ENCODE results near the gene RPL10L. TPM values are rescaled to one million over a fixed set of nuclear protein-coding genes. Genes with fewer than 3 reads are reported as not detected.

The RPL10L gene
- not detected for total RNA-seq
- long read RNA-seq: 0 reads

GRCh38 chr14:46651526-46652144, at the start of gene RPL10L:
RPL10L (minus strand) TSS chr14:46651781; CDS start chr14:46651736, 45 bp downstream.
- no peak within 1 kb of the TSS for H3K4me3 ChIP-seq
- no peaks in the 10 kb centered on the region for H3K36me3 ChIP-seq
- H3K4me1 ChIP-seq: no peaks in the 10 kb centered on the region
- TF ChIP-seq, protein P1, sequence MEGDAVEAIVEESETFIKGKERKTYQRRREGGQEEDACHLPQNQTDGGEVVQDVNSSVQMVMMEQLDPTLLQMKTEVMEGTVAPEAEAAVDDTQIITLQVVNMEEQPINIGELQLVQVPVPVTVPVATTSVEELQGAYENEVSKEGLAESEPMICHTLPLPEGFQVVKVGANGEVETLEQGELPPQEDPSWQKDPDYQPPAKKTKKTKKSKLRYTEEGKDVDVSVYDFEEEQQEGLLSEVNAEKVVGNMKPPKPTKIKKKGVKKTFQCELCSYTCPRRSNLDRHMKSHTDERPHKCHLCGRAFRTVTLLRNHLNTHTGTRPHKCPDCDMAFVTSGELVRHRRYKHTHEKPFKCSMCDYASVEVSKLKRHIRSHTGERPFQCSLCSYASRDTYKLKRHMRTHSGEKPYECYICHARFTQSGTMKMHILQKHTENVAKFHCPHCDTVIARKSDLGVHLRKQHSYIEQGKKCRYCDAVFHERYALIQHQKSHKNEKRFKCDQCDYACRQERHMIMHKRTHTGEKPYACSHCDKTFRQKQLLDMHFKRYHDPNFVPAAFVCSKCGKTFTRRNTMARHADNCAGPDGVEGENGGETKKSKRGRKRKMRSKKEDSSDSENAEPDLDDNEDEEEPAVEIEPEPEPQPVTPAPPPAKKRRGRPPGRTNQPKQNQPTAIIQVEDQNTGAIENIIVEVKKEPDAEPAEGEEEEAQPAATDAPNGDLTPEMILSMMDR (IDR thresholded peaks at IDR 0.05): no peak
- no peak within 1 kb of the TSS for H3K27ac ChIP-seq
- ATAC-seq (no peak), DNase-seq (no peak)
- no peaks in the 10 kb centered on the region for H3K9me3 ChIP-seq
- intact Hi-C loops (cut with DNase I): no loop called here
- no peaks in the 10 kb centered on the region for H3K27me3 ChIP-seq (ENCODE audit: low read depth)

DNA sequence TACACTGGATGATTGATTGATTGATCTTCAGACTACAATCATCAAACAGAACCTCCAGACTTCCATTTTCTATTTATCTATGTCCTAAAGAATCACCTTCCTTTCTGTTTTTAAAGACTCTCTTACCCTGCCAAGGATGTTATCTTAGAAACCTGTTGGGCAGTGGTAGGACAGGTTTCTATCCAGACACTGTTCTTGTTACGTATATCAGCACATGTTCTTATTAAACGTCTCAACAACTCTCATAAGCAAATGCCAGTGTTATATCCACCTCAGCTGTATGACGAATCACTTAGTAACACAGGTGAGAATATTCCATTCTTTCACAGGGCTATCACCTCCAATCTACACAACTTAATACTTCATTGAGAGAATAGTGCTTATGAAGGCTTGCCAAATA, 40.2 kb upstream of the RPL10L start:
- H3K9me3 ChIP-seq: no peaks in the 10 kb centered on the region
- DNase-seq (no peak), ATAC-seq (no peak)
- intact Hi-C loops (cut with DNase I): no loop called here
- H3K36me3 ChIP-seq: no peaks in the 10 kb centered on the region
- TF ChIP-seq, protein P1 (IDR thresholded peaks at IDR 0.05): no peak
- H3K4me3 ChIP-seq: no peak overlapping the region
- no peaks in the 10 kb centered on the region for H3K4me1 ChIP-seq
- H3K27me3 ChIP-seq (ENCODE audit: low read depth): no peaks in the 10 kb centered on the region
- H3K27ac ChIP-seq: no peak overlapping the region

- DNase-seq (no peak), ATAC-seq (peak in 1 of 2 donors; percentile 67)
- intact Hi-C loops (cut with DNase I): no loop called here
These were observed 35.1 kb upstream of the RPL10L start for GRCh38 chr14:46686652-46687051.

GRCh38 chr14:46672128-46672527, 20.5 kb upstream of the RPL10L start:
- H3K4me3 ChIP-seq: no peak overlapping the region
- DNase-seq (no peak), ATAC-seq (no peak)
- no peaks in the 10 kb centered on the region for H3K27me3 ChIP-seq (ENCODE audit: low read depth)
- no peak overlapping the region for H3K27ac ChIP-seq
- H3K36me3 ChIP-seq: no peaks in the 10 kb centered on the region
- TF ChIP-seq, protein P1 (IDR thresholded peaks at IDR 0.05): no peak
- H3K9me3 ChIP-seq: no peaks in the 10 kb centered on the region
- intact Hi-C loops (cut with DNase I): no loop called here
- H3K4me1 ChIP-seq: no peaks in the 10 kb centered on the region

More at GRCh38 chr14:46686652-46687051, 35.1 kb upstream of the RPL10L start:
- TF ChIP-seq, protein P1 (IDR thresholded peaks at IDR 0.05): no peak
- no peaks in the 10 kb centered on the region for H3K36me3 ChIP-seq
- no peaks in the 10 kb centered on the region for H3K9me3 ChIP-seq
- no peaks in the 10 kb centered on the region for H3K4me1 ChIP-seq
- H3K4me3 ChIP-seq: no peak overlapping the region
- H3K27me3 ChIP-seq (ENCODE audit: low read depth): no peaks in the 10 kb centered on the region
- no peak overlapping the region for H3K27ac ChIP-seq

DNA sequence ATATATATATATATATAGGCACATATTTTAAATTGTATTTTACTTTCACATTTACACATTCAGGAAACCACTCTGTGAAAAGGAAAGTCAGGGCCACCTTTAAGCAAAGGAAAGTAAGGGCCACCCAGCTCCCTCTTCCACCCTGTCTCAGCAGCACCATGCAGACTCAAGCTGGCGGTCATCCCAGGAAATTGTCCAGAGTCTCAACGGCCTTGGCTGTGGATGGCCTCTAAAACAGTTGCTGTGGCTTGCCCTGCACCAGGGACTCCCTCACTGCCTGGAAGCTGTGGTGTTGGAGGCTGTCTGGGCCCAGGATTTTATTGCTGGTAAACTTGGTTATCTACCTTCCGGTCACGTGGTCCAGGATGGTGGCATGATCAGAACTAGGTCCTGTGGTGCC, 11.8 kb upstream of the RPL10L start:
- intact Hi-C loops (cut with DNase I): no loop called here
- TF ChIP-seq, protein P1 (IDR thresholded peaks at IDR 0.05): no peak
- no peaks in the 10 kb centered on the region for H3K36me3 ChIP-seq
- no peak overlapping the region for H3K4me3 ChIP-seq
- DNase-seq: no peak
- no peak for ATAC-seq
- H3K4me1 ChIP-seq: no peaks in the 10 kb centered on the region
- no peak overlapping the region for H3K27ac ChIP-seq
- no peaks in the 10 kb centered on the region for H3K27me3 ChIP-seq (ENCODE audit: low read depth)
- peaks cover 7% of the 10 kb centered on the region for H3K9me3 ChIP-seq
